Left ventricle myocardium inferior (tissue), 1 donor: ENCODE measurements around the gene RPS27L. TPM values are rescaled to one million over a fixed set of nuclear protein-coding genes. Genes with fewer than 3 reads are reported as not detected.

ENCODE experiments used
- DNase-seq: peaks from one replicate; pipeline ENCODE4 v3.0.0-alpha.2; 2020
- H3K27ac ChIP-seq: fragments of 200-600 bp; replicated peaks from 2 replicates; pipeline ENCODE4 v1.8.0; 2021
- H3K27me3 ChIP-seq: fragments of 200-600 bp; 2 replicates; pipeline ENCODE4 v1.8.0; 2021; ENCODE audit warnings: low read depth
- H3K36me3 ChIP-seq: fragments of 200-600 bp; 2 replicates; pipeline ENCODE4 v1.8.0; 2021
- H3K4me1 ChIP-seq: fragments of 200-600 bp; 2 replicates; pipeline ENCODE4 v1.8.0; 2021
- H3K4me3 ChIP-seq: fragments of 200-600 bp; 2 replicates; pipeline ENCODE4 v1.8.0; 2021; ENCODE audit warnings: mild to moderate bottlenecking, moderate library complexity
- H3K9me3 ChIP-seq: fragments of 200-600 bp; replicated peaks from 2 replicates; pipeline ENCODE4 v1.8.0; 2021
- CTCF ChIP-seq: fragments of 200-600 bp; IDR thresholded peaks from 2 replicates; pipeline ENCODE4 v1.8.0; 2021; ENCODE audit warnings: antibody characterized with exemption, mild to moderate bottlenecking, borderline replicate concordance
- intact Hi-C: fragments of 100-400 bp; cut with micrococcal nuclease; formaldehyde crosslinking; loops from one replicate; pipeline ENCODE4 v1.11.0; 2022
- total RNA-seq: library from RNA; stranded (reverse); fragmentation: NEBNext Ultra II Directional; extraction: Animal tissue kit (Norgen Biotek cat#: 25700); gene quantifications from one replicate; pipeline ENCODE4 v1.2.1, GENCODE V29; 2021
- donor health status: DM: no; HTN: yes; CAD: no; lungs with severe emphysema.

RPS27L gene
- total RNA-seq, 1 donor from 2014 or later = 165 TPM

GRCh38 chr15:63189941-63190768, 32.9 kb upstream of the RPS27L start:
- Histone ChIP-seq H3K27me3 (no peaks in the 10 kb centered on the region), H3K27ac (peak overlapping the region; percentile 83), H3K4me3 (peak overlapping the region; percentile 77), H3K9me3 (no peaks in the 10 kb centered on the region), H3K36me3 (no peaks in the 10 kb centered on the region), H3K4me1 (peaks cover 61% of the 10 kb centered on the region)
- DNase-seq = no peak
- TF ChIP-seq CTCF = no peak
- intact Hi-C loops = no loop called here

- Histone ChIP-seq H3K4me1 (peaks cover 51% of the 10 kb centered on the region), H3K27me3 (no peaks in the 10 kb centered on the region), H3K27ac (peak within 1 kb of the TSS; percentile 83), H3K9me3 (no peaks in the 10 kb centered on the region), H3K36me3 (no peaks in the 10 kb centered on the region), H3K4me3 (peak within 1 kb of the TSS; percentile 77)
- peak; percentile 99 for DNase-seq
- intact Hi-C loops = no loop called here
- TF ChIP-seq CTCF = no peak
These were observed 31.9 kb upstream of the RPS27L start, which contains the start of gene RAB8B for GRCh38 chr15:63188926-63189871. Gene RAB8B (plus strand): TSS chr15:63189606. CDS start chr15:63189625, 19 bp downstream.

GRCh38 chr15:63188247-63188925, 31.1 kb upstream of the RPS27L start:
- intact Hi-C loops = no loop called here
- peak overlapping the region; percentile 77 for H3K4me3 ChIP-seq
- no peak for DNase-seq
- no peaks in the 10 kb centered on the region for H3K36me3 ChIP-seq
- H3K4me1 ChIP-seq = peaks cover 43% of the 10 kb centered on the region
- H3K9me3 ChIP-seq = no peaks in the 10 kb centered on the region
- H3K27ac ChIP-seq = peak overlapping the region; percentile 83
- no peaks in the 10 kb centered on the region for H3K27me3 ChIP-seq
- TF ChIP-seq CTCF = no peak

GRCh38 chr15:63187589-63188226, 30.4 kb upstream of the RPS27L start:
- no peak for DNase-seq
- intact Hi-C loops = no loop called here
- H3K4me1 ChIP-seq = peaks cover 36% of the 10 kb centered on the region

More at GRCh38 chr15:63187589-63188226, 30.4 kb upstream of the RPS27L start:
- H3K4me3 ChIP-seq = no peak overlapping the region
- H3K36me3 ChIP-seq = no peaks in the 10 kb centered on the region
- no peak for TF ChIP-seq CTCF
- no peaks in the 10 kb centered on the region for H3K27me3 ChIP-seq
- no peak overlapping the region for H3K27ac ChIP-seq
- H3K9me3 ChIP-seq = no peaks in the 10 kb centered on the region
